GM23338 (cell line): ENCODE data around the gene ENTPD8.

ENCODE experiments used
- CREB1 ChIP-seq: fragments of 250-450 bp; sonication (Bioruptor Pico); IDR thresholded peaks from 2 replicates; pipeline ENCODE4 v1.5.0; 2020; ENCODE audit warnings: low read depth, mild to moderate bottlenecking, moderate library complexity
- EZH2 ChIP-seq: fragments of 200-600 bp; sonication (generic); IDR thresholded peaks from one replicate; pipeline ENCODE4 v1.8.0; 2017; ENCODE audit warnings: antibody characterized with exemption, mild to moderate bottlenecking, low read depth; ENCODE audit not compliant: unreplicated experiment
- JUNB ChIP-seq: IDR thresholded peaks from one replicate; pipeline ENCODE4 v1.6.1; 2016; ENCODE audit warnings: antibody characterized with exemption; ENCODE audit not compliant: unreplicated experiment
- NANOG ChIP-seq: IDR thresholded peaks from 2 replicates; pipeline ENCODE4 v1.6.1; 2016; ENCODE audit warnings: antibody characterized with exemption, borderline replicate concordance
- TF ChIP-seq, protein P1 (sequence below), 2 experiments: fragments of 200-600 bp in 1 of 2; sonication (generic) in 1 of 2; conservative IDR thresholded peaks; 2 replicates each; pipeline versions ENCODE4 v1.5.1 to v1.6.1; 2016 to 2017; ENCODE audit warnings: antibody characterized with exemption in 2 of 2, low read depth in 2 of 2, mild to moderate bottlenecking in 2 of 2, moderate library complexity in 1 of 2
- TF ChIP-seq, protein P2 (sequence below): IDR thresholded peaks from one replicate; pipeline ENCODE4 v1.6.1; 2018; ENCODE audit warnings: antibody characterized with exemption; ENCODE audit not compliant: unreplicated experiment

DNA sequence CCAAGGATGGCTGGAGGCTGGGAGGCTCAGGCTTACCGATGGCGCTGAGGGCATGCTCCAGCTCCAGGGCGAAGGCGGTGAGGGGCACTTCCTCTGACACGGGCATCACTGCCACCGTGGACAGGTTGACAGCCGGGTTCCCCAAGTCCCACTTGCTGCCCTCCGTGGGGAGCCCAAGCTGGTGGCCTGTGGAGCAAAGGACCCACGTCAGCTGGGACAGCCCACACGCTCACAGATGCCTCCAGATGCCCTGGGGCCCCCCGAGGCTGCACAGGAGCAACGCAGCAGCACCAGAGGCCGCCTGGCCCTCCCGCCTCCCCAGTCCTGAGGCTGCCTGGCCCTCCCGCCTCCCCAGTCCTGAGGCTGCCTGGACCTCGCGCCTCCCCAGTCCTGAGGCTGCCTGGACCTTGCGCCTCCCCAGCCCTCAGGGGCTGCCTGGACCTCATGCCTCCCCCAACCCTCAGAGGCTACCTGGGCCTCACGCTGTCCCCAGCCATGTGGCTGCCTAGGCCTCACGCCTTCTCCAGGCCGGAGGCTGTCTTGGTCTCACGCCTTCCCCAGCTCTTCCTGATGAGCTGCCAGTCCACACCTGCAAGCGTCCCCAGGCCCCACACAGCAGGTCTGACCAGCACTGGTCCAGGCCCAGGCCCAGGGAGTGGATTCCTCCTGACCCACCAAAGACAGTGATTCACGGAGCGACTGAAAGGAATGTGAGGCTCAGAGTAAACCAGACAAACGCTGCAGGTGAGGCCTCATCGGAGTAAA is 43.6 kb upstream of the ENTPD8 start:
- TF ChIP-seq, protein P1, sequence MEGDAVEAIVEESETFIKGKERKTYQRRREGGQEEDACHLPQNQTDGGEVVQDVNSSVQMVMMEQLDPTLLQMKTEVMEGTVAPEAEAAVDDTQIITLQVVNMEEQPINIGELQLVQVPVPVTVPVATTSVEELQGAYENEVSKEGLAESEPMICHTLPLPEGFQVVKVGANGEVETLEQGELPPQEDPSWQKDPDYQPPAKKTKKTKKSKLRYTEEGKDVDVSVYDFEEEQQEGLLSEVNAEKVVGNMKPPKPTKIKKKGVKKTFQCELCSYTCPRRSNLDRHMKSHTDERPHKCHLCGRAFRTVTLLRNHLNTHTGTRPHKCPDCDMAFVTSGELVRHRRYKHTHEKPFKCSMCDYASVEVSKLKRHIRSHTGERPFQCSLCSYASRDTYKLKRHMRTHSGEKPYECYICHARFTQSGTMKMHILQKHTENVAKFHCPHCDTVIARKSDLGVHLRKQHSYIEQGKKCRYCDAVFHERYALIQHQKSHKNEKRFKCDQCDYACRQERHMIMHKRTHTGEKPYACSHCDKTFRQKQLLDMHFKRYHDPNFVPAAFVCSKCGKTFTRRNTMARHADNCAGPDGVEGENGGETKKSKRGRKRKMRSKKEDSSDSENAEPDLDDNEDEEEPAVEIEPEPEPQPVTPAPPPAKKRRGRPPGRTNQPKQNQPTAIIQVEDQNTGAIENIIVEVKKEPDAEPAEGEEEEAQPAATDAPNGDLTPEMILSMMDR (conservative IDR thresholded peaks at IDR 0.05; ENCODE audit: low read depth in 2 of 2) = no peak
- no peak for TF ChIP-seq EZH2
- TF ChIP-seq NANOG = no peak
- no peak for TF ChIP-seq JUNB
- TF ChIP-seq, protein P2, sequence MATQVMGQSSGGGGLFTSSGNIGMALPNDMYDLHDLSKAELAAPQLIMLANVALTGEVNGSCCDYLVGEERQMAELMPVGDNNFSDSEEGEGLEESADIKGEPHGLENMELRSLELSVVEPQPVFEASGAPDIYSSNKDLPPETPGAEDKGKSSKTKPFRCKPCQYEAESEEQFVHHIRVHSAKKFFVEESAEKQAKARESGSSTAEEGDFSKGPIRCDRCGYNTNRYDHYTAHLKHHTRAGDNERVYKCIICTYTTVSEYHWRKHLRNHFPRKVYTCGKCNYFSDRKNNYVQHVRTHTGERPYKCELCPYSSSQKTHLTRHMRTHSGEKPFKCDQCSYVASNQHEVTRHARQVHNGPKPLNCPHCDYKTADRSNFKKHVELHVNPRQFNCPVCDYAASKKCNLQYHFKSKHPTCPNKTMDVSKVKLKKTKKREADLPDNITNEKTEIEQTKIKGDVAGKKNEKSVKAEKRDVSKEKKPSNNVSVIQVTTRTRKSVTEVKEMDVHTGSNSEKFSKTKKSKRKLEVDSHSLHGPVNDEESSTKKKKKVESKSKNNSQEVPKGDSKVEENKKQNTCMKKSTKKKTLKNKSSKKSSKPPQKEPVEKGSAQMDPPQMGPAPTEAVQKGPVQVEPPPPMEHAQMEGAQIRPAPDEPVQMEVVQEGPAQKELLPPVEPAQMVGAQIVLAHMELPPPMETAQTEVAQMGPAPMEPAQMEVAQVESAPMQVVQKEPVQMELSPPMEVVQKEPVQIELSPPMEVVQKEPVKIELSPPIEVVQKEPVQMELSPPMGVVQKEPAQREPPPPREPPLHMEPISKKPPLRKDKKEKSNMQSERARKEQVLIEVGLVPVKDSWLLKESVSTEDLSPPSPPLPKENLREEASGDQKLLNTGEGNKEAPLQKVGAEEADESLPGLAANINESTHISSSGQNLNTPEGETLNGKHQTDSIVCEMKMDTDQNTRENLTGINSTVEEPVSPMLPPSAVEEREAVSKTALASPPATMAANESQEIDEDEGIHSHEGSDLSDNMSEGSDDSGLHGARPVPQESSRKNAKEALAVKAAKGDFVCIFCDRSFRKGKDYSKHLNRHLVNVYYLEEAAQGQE = no peak
- TF ChIP-seq CREB1 (CRISPR knock-in tag) = no peak
